HL-60 (cell line): Measurements from ENCODE around the gene GALT.

Experiments used
- DNase-seq, 2 experiments: peaks; one replicate each; pipeline ENCODE4 v3.0.0-alpha.2; 2010 to 2020; ENCODE audit warnings: low read depth in 1 of 2, low spot score in 1 of 2
- H3K27ac ChIP-seq: fragments of 250-450 bp; sonication (Bioruptor Pico); replicated peaks from 2 replicates; pipeline ENCODE4 v1.5.1; 2020; ENCODE audit warnings: mild to moderate bottlenecking, moderate library complexity
- H3K27me3 ChIP-seq: fragments of 250-450 bp; sonication (Bioruptor Pico); 2 replicates; pipeline ENCODE4 v1.5.1; 2021; ENCODE audit warnings: mild to moderate bottlenecking, moderate library complexity; ENCODE audit not compliant: insufficient read depth, poor library complexity, severe bottlenecking
- H3K4me3 ChIP-seq: replicated peaks from 2 replicates; pipeline ENCODE4 v1.5.1; 2011; ENCODE audit warnings: mild to moderate bottlenecking, control low read depth, low read length; ENCODE audit not compliant: insufficient read depth
- CTCF ChIP-seq: IDR thresholded peaks from one replicate; pipeline ENCODE4 v1.5.1; 2011; ENCODE audit warnings: low read length, control low read depth, inconsistent platforms; ENCODE audit not compliant: insufficient read depth
- GABPA ChIP-seq: IDR thresholded peaks from 2 replicates; pipeline ENCODE4 v1.6.1; 2012; ENCODE audit warnings: low read depth
- POLR2AphosphoS5 ChIP-seq: IDR thresholded peaks from 2 replicates; pipeline ENCODE4 v1.6.1; 2012; ENCODE audit warnings: low read depth
- REST ChIP-seq: IDR thresholded peaks from 2 replicates; pipeline ENCODE4 v1.6.1; 2012; ENCODE audit warnings: low read depth; ENCODE audit not compliant: insufficient replicate concordance
- SPI1 ChIP-seq: IDR thresholded peaks from 2 replicates; pipeline ENCODE4 v1.6.1; 2012; ENCODE audit warnings: low read depth, mild to moderate bottlenecking, borderline replicate concordance

GALT gene

GRCh38 chr9:34611811-34612787 is 34.4 kb upstream of the GALT start, which contains the start of gene RPP25L:
Gene RPP25L, minus strand, starts transcription at chr9:34612097. Its CDS starts 801 bp downstream, at chr9:34611296.
- peak within 1 kb of the TSS; percentile 62 for H3K4me3 ChIP-seq
- TF ChIP-seq SPI1 (no peak), GABPA (no peak), POLR2AphosphoS5 (peak; percentile 85)
- DNase-seq: peak; percentile 73 to 74
- peak within 1 kb of the TSS; percentile 82 for H3K27ac ChIP-seq
- H3K27me3 ChIP-seq: no peaks in the 10 kb centered on the region

GRCh38 chr9:34612788-34613390 is 33.6 kb upstream of the GALT start:
- TF ChIP-seq SPI1: peak; percentile 12; the same call in 1 of the 2 replicates
- peak; percentile 55 for TF ChIP-seq CTCF
- TF ChIP-seq GABPA: no peak
- TF ChIP-seq POLR2AphosphoS5: no peak
- no peak for TF ChIP-seq REST
- Histone ChIP-seq H3K4me3 (peak overlapping the region; percentile 62), H3K27ac (no peak overlapping the region), H3K27me3 (no peaks in the 10 kb centered on the region)
- DNase-seq: peak; percentile 56 to 79

- no peaks in the 10 kb centered on the region for H3K27me3 ChIP-seq
- H3K4me3 ChIP-seq: no peak overlapping the region
- TF ChIP-seq GABPA (no peak), REST (no peak), CTCF (no peak), POLR2AphosphoS5 (no peak)
- H3K27ac ChIP-seq: no peak overlapping the region
- no peak for DNase-seq
Measured at GRCh38 chr9:34615132-34615531, 31.3 kb upstream of the GALT start.
